ENCODE measurements around the gene NUP93.
A peak's percentile ranks its signal among the peaks of the same experiment; 100 is the strongest.

NUP93 gene

DNA sequence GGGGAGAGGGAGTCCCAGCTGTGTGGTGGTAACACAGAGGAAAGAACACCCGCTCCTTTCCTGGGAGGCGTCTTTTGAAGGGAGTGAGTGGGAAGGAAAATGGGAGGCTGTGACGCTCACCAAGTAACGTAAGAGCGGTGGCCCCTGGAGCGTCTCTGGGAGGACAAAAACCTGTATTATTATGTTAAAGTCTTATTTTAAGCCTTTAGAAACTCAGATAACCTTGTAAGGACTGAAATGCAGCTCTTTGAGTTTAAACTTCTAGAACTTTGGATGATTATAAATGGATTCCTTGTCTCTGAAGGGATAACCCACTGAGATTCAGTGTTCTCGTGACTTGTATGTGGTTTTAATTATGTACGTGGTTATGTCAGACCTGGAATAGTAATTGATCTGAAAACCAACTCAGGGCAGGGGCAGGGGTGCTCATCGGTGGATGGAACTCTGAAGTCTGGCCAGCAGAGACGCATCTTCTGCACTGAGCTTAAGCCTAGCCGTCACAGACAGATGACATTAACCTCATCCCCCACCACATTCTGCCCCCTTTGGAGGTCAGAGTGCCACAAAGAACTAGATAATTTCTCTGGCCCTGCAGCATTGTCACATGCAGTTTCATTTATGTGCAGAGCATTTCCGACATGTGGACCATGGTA lies 93.3 kb downstream of the NUP93 start:
- DNase-seq, result no peak

DNA sequence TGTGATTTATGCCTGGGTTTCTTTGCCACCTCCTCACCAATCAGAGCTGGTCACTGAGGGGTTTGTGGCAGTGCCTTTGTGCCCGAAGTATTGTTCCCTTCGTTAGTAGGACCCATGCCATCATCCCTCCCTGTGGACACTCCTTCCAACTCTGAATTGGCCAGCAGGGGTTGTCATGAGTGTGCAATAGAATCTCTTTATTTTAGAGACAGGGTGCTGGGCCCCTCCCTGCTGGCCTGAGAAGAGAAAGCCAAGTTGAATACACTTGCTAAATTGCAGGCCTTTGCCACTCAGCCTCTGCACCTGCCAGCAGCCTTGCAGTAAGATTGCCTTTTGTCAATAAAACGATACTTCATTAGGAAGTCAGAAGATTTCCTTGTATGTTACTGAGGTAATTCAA lies 94.4 kb downstream of the NUP93 start:
- DNase-seq, result peak; percentile 10

DNA sequence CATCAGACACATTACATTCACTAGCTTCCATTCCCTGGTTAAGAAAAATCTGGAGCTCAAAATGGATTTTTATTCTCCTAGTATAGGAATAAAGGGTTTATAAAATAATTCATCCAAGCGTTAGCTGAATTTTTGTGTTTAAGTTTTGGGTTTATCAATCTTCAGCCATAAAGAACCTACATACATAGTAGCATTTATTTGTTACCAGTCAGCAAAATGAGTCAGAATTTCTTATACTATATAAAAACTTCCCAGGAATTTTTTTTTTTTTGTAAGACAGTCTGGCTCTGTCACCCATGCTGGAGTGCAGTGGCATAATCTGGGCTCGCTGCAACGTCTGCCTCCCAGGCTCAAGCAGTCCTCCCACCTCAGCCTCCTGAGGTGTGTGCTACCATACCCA lies 94.9 kb downstream of the NUP93 start:
- no peak for DNase-seq

DNA sequence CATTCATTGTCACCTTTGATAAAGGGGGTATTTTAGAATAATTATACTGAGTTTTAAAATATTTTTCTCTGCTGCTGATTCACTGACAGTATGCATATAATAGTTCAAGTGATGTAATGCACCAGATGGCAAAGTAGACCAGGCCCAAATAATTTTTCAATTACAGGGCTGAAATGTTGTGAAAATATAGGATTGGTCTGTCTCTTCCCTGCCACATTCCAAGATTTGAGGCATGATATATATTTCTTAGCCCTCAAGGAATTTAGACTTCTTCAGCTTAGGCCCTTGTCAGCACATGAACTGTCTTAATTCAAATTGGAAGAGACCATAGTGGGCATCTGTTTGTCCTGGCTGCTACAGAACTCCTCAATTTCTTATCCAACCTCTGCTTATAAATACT lies 95.9 kb downstream of the NUP93 start:
- DNase-seq, result no peak

DNA sequence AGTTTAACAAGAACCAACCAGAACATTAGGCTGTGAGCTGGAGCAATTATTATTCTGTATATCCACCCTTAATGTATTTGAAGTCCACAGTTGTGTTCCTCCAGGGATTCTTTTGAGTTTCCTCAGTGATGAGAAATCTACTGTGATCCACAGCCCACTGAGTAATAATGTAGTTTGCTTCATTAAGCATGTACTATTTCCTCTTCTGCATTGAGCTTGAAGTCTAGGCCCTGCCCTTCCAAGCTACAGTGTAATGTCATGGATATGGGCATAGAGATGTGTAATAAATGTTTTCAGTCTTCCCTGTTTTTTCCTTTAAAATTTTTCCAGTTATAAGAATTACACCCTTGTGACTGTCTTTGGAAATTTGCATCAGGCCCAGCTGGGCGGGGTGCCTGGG lies 98.7 kb downstream of the NUP93 start:
- DNase-seq, result no peak

DNA sequence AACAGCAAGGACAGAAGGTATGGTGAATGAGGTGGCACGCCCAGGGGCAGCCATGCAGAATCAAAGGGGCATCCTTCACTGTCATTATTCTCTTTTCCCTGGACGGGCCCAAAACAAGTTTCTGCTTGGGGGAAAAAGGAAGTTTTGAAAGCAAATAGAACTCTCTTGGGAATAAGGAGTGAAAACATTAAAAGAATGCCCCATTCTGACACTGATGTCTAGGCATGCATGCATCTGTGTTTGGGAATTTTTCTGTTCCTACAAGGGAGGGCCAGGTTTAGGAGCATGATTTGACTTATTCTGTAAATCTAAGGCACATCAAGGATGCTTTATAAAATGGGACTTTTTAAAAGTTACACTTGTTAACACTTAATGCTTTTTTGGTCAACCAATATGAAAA lies 100.7 kb downstream of the NUP93 start:
- DNase-seq, result no peak

DNA sequence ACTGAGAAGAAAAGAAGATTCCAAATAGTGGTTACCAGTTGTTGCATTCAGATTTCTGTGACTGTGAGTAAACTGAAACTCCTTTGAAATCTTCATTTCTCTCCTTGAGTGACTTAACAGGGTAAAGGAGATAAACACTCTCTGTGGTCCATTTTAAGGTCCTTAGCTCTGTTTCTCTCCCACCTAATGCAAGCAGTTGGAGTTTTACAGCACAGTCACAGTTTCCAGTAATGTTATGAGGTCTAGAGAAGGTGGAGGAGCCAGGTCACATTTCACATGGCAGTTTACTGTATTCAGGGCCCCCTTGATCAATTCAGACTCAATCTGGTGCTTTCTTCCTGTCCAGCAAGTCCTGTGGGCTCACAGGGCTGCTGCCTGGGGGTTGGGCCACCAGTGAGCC lies 102.8 kb downstream of the NUP93 start:
- DNase-seq, result no peak

DNA sequence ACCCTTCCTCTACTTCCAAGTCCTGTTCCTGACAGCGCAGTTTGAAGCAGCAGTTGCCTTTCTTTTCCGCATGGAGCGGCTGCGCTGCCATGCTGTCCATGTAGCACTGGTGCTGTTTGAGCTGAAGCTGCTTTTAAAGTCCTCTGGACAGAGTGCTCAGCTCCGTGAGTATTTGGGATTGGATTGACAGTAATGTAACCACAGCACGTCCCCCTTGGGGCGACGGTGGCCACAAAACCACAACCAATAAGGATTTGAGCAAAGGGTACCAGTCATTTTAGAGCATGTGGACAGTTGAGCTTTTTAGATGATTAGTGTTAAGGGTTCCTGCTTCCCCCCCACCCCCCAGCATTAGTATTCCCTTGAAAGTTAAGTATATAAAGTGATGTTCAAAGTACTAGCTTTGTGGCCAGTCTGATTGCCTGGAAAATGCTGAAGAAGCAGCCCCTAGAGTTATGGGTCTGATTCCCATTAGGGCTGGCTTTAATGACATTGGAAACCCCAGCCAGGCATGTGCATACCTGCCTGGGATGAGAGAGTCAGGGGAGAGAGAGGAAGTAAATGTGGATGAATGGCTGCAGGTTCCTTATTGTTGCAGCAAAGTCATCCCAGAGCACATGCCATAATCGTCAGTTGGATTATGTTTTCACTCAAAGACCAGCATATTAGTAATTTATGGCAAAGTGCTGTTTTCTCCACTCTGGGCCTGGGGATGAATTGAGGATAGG lies 103.5 kb downstream of the NUP93 start:
- DNase-seq, result no peak

DNA sequence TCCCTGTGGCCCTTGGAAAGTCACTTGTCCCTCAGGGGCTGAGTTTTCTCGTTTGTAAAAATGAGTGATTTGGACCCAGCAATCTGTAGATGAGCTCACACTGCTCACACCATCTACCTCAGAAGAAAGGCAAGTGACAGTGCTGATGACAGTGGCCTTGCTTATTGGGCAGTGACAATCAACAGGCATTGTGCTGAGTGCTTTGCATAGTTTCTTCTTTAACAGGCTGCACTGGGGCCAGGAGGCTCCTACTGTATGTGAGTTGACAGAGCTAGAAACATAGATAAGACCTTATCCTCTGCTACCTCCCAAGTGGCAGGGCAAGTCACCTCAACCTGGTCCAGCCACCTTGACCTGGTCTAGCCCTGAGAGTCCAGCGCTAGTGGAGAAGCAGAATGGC lies 105.4 kb downstream of the NUP93 start:
- no peak for DNase-seq

DNA sequence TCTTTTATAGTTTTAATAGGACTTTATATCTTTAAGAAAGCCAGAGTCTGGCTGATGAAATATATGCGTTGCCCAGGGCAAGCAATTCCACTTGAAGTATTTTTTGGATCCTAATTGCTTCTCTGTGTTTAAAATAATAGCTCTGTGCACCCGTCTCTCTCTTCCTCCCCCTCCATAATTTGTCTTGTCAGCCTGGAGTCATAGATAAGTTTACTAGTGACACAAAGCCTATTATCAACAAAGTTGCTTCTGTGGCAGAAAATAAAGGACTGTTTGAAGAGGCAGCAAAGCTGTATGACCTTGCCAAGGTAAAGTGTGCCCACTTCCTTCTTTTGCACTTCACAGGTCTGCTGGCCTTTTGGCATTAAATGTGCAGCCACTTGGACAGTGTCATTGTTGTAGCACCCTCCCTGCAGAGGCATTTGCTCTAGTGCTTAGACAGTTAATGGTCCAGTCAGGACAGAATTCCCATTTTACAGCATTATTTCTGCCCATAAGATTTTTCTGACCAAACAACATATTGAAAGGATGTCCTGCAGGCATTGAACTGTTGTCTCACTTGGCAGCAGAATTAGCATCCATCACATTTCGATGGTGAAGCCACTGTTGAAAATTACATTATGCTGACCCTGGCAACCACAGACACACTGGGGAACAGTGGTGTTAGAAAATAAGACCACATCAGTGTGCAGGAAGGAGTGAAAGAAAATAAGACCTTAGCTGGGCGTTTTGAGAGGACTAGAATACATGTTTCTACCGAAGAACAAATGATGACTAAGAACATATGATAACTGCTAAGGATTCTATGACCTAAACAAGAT lies 106.7 kb downstream of the NUP93 start:
- DNase-seq, result no peak

DNA sequence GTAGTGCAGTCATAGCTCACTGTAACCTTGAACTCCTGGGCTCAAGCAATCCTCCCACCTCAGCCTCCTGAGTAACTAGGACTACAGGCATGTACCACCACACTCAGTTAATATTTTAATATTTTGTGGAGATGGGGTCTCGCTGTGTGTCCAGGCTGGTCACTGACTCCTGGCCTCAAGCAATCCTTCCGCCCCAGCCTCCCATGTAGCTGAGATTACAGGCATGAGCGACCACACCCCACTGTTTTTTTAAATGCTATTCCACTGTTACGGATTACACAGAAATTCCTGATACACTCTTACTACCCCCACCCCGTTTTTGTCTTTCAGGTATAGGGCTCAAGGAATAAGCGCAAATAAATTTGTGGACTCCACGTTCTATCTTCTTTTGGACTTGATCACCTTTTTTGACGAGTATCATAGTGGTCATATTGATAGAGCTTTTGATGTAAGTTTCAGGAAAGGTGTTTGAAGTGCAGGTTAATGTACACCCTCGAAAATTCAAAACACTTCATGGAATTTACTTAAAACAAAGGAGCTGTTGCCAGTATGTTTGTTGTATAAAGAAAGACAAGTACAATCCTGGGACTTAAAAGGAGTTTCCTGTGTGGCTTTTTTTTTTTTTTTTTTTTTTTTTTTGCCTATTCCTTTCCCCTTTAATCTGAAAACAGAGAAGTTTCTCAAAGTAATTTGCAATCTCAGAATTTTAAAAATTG lies 108.9 kb downstream of the NUP93 start:
- no peak for DNase-seq

DNA sequence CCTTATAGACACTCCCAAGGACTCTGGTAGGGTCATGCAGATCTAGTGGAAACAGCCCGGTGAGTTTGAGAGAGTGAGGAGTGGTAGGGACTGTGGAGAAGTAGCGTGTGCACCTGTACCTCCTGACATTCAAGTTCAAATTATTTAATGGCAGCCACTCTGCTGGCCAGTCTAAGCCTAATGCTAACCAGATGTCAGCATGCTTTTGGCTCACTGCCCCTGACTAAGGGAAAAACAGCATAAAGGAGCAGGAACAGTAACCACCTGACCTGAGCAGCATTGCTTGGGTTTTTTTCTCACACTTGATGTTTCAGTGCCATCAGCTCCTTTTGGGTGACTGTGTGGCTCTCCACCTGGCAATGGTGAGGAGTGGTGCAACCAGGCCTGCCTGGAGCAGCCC lies 111.3 kb downstream of the NUP93 start:
- DNase-seq, result peak; percentile 28

DNA sequence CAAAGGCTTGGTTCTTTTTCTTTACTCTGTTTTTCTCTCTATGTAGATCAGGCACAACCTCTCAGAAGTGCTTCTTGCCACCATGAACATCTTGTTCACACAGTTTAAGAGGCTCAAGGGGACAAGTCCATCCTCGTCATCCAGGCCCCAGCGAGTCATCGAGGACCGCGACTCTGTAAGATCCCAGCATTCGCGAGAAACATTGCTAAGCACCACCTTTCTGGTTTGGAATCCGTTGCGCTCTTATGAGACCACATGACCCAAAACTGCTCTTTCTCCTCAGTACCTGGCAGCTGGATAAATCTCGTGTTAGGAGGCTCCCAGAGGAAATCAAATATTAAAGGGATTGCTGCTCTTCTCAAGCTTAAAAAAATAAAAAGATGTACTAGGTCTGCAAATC lies 111.7 kb downstream of the NUP93 start:
- DNase-seq, result no peak

DNA sequence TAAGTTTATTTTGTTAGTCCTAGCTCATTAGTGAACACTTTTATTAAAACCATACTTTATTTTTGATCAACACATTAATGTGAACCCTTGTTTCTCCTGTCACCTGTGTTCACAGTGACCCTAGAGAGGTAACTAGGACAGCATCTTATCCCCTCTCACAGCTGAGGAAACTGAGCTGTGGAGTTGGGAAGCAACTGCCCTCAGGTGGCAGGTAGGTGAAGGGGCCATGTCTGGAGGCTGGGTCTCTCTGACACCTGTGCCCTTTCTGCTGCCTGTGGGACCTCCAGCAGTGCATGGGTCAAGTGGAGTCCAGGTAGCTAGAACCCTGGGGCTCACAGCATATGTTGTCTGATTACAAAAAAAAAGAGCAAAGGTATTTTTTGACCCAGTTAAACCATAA lies 112.2 kb downstream of the NUP93 start:
- no peak for DNase-seq

DNA sequence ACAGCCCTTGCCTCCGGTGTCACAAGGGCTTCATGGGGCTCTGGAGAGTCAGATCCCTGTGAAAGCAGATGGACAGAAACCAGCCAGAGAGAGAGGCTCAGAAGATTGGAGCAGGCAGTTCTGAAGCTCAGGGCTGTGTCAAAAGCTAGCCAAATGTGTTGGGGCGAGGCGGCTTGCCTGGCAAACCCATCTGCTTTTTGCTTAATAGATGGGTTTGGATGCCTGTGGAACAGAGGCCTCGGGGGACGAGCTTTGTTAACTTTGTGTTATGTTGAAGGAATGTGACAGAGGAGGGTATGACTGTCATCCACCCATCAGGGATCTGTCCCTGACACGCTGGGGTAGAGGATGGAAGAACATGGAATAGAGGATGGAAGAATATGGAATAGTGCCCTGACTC lies 114.1 kb downstream of the NUP93 start:
- DNase-seq, result no peak

DNA sequence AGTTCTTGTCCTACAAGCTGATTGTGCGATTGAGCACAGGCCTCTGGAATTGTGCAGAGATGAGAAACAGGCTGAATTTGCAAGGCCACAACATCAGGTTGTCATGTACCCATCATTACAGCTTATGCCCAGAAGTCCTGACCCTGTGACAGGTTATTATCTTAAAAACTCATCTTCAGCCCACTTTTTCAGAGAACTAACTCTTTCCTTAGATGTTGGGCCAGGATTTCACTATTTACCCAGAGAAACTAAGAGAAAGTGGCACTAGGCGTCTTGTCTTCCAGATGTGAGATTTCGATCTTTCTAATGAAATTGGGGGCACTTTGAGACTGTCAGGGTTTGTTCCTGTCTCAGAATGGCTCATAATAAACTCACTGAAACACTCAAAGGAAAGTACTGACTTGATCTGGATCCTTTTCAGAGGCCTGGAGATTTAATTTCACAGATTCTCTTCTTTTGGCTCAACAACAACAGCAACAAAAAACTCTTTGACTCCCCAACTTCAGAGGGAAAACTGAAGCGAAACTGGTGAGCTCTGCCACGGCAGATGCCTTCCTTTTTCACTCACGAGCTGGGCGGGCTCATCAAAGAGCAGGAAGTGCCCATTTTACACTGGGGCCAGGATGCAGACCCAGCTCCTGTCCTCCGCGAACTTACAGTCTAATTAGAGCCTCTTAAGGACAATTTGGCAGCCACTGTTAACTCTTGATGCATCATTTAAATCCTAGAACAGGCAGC lies 117.4 kb downstream of the NUP93 start:
- DNase-seq, result no peak

DNA sequence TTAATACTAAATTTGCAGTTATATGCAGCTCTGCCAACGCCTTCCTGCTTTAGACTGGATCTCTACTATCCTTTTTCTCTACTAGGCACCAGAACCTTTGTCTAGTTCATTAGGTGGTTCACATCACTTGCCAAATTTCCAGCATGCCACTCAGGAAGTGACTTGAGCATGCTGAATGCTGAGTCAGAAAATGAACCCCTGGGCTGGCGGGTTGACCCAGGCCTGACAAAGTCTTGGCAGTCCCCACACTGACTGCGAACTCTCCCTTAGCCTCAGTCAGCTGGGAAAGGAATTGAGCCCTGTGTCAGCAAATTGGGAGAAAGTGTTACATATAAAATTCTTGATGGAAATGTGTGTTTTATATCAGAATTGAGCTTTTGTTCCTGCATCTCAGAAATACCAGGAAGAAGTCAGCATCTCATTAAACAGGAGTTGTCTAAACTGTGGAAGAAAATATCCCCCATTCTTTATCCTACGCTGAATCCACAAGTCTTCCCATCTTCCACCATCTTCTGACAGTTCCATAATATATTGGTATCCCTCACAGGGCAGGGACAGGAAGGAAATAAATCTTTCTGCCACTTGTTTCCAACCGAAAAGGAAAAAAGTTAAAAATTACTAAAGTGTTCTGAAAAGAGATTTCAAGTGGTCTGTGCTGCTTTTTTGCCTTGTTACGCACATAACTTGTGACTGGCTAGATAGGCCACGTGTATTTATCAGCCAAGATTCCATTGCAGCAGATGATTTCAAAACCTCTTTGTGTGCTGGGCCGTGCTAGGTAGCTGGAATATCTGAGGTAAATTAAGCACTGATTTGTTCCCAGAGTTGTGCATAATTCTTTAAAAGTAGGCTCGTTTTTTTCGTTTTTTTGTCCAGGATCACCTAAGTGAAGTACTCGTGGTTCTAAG lies 118.4 kb downstream of the NUP93 start:
- DNase-seq, result peak; percentile 70

DNA sequence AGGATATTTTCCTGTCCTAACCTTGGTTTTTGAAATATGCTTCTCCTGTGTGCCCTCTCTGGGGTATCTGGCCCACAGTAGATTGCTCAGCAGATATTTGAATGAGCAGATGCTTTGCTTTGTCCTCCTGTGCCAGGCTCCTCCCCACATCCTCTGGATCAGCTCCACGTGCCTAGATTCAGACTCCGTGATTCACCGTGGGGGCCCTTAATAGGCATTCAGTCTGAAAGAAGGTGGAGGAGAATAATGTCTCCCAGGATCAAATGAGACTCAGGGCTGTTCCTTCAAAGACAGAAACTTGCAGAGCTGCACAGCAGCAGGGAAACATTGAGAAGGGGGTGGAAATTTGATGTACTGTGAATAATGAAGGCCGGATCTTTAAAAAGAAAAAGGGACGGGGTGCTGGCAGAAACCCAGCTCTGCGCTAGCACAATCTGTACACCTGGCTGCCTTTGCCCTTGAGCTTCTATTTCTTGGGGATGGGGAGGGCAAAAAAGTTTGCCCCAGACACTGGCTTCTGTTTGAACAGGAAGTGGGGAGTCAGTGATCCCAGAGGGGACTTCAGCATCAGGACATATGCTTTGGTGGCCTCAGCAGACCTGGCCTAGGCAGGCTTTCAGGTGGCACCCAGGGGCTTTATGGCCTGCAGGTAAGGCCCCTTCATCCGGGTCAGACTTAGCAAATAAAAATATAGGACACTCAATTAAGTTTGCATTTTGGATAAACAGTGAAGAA lies 119.2 kb downstream of the NUP93 start:
- DNase-seq, result peak; percentile 79

DNA sequence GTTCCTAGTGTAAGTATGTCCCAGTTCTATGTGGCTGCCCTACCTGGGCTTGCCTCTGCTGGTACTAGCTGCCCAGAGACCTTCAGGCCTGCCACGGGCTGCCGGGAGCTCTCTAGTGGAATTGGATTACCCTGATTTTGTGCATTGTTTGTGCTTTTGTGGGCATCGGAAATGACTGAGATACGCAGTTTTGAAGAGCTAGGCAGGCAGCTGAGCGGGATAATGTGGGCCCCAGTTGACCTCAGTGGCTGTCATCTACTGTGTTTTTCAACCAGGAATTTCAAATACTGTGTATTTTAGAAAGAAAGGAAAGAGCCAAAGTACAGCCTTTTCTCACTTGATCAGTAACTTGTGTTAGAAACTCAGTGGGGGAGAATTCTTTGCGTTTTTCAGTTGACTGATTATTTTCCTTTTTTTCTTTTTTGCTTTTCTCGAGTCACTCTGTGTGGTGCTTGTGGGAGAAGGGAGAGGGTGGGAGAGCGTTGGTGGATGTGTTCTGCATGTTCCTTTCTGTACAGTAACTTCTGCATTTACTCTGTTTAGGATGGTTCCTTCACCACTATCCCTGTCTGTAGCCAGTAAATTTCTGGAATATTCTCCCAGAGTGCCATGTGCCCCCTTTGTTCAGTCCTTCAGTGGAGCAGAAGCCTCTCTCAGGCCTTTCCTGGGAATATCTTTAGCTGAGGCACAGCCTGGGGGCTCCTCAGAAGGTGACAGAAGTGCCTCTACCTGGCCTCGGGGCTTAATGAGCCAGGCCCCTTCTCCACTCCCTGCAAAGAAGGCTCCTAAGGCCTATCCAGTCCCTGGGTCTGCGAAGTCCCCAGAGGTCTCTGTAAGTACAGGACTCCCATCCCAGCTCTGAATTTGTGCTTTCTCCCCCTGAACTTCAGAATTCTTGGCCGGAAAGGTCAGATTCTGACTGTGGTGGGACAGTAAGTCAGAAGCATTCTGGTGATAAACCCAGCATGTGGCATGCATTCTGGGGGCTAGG lies 120.1 kb downstream of the NUP93 start:
- DNase-seq, result no peak

Data from HCEC 1CT (cell line).